ENCODE data around the gene ATG101. TPM values are rescaled to one million over a fixed set of nuclear protein-coding genes. Genes with fewer than 3 reads are reported as not detected.

Gene ATG101
- total and polyA plus RNA-seq, 2 experiments from 2014 or later = 27.7 to 60.3 TPM

- Histone ChIP-seq H3K9me2 (ENCODE audit: insufficient read depth) (no peaks in the 10 kb centered on the region), H4K20me1 (replicated peaks; ENCODE audit: insufficient read depth) (peaks cover 4% of the 10 kb centered on the region; the same call in 1 of the 2 replicates), H3K79me2 (replicated peaks; ENCODE audit: insufficient read depth) (no peaks in the 10 kb centered on the region), H3K4me3 (no peak overlapping the region), H3K4me2 (no peak overlapping the region; the same call in 1 of the 2 replicates), H3K4me1 (ENCODE audit: insufficient read depth) (peaks cover 41% of the 10 kb centered on the region; the same call in 1 of the 2 replicates), H2AFZ (no peak overlapping the region), H3K36me3 (ENCODE audit: insufficient read depth) (no peaks in the 10 kb centered on the region), H3K27ac (ENCODE audit: low read depth) (no peak overlapping the region), H3F3A (replicated peaks; ENCODE audit: low read depth) (0 out of 2 replicates have a peak, but pooled peaks cover 11% of the 10 kb centered on the region), H3K27me3 (ENCODE audit: insufficient read depth) (peaks cover 12% of the 10 kb centered on the region; the same call in 1 of the 2 replicates)
- no peak overlapping the region for H3K4me3 Mint-ChIP-seq
- H3K27ac Mint-ChIP-seq = no peak overlapping the region
- peaks cover 12% of the 10 kb centered on the region for H3K36me3 Mint-ChIP-seq (ENCODE audit: low read depth)
- no peaks in the 10 kb centered on the region for H3K9me3 Mint-ChIP-seq
- peaks cover 38% of the 10 kb centered on the region for H3K4me1 Mint-ChIP-seq
- no peak for TF ChIP-seq ZNF462 (CRISPR knock-in tag; IDR thresholded peaks at IDR 0.05)
- TF ChIP-seq REST (IDR thresholded peaks at IDR 0.05; ENCODE audit: unreplicated experiment) = no peak
- TF ChIP-seq ZNF331 (CRISPR knock-in tag; IDR thresholded peaks at IDR 0.05; ENCODE audit: low read depth) = no peak
- no peak for TF ChIP-seq EZH2 (IDR thresholded peaks at IDR 0.05; ENCODE audit: low read depth, unreplicated experiment)
- TF ChIP-seq ETS1 (IDR thresholded peaks at IDR 0.05) = no peak
- no peak for TF ChIP-seq STAT1 (IDR thresholded peaks at IDR 0.05; ENCODE audit: unreplicated experiment)
- TF ChIP-seq NANOG (IDR thresholded peaks at IDR 0.05; ENCODE audit: borderline replicate concordance) = no peak
- TF ChIP-seq CREB1 (CRISPR knock-in tag; IDR thresholded peaks at IDR 0.05; ENCODE audit: low read depth) = no peak
- TF ChIP-seq POLR2AphosphoS5 (IDR thresholded peaks at IDR 0.05; ENCODE audit: low read depth) = no peak
- TF ChIP-seq EZH2phosphoT487 (IDR thresholded peaks at IDR 0.05; ENCODE audit: unreplicated experiment) = no peak
- TF ChIP-seq ZNF114 (CRISPR knock-in tag; IDR thresholded peaks at IDR 0.05) = no peak
- no peak for TF ChIP-seq CTCF (conservative IDR thresholded peaks at IDR 0.05; ENCODE audit: low read depth in 2 of 2)
- no peak for TF ChIP-seq JUNB (IDR thresholded peaks at IDR 0.05; ENCODE audit: unreplicated experiment)
- no peak for ATAC-seq
- H3K27me3 Mint-ChIP-seq (ENCODE audit: insufficient read depth, low read depth, poor library complexity) = peaks cover 11% of the 10 kb centered on the region
- DNase-seq (ENCODE audit: low spot score) = no peak
Observed at GRCh38 chr12:52082669-52082987, 12.8 kb downstream of the ATG101 start.
